Gastrocnemius medialis (tissue), 4 donors: ENCODE results near the gene FGD4.

Source experiments
- CTCF ChIP-seq, 5 experiments: fragments of 450-650 bp in 3 of 5; fragments of 200-600 bp in 2 of 5; sonication (generic) in 2 of 5; IDR thresholded peaks in 4 of 5; conservative IDR thresholded peaks in 1 of 5; 1 replicate in 4 of 5; 2 replicates in 1 of 5; pipeline ENCODE4 v1.5.1; 2016 to 2019; ENCODE audit warnings: antibody characterized with exemption in 5 of 5, mild to moderate bottlenecking in 3 of 5, moderate library complexity in 3 of 5
- POLR2A ChIP-seq, 2 donors: fragments of 450-650 bp; IDR thresholded peaks; one replicate each; pipeline ENCODE4 v1.6.1; 2017; ENCODE audit warnings: antibody characterized with exemption in 2 of 2, mild to moderate bottlenecking in 2 of 2, moderate library complexity in 2 of 2

GRCh38 chr12:32413412-32413811 lies 14.1 kb downstream of the FGD4 start:
- TF ChIP-seq CTCF (IDR thresholded peaks at IDR 0.05 in 4 of 5, conservative IDR thresholded peaks at IDR 0.05 in 1 of 5), result no peak
- no peak for TF ChIP-seq POLR2A (IDR thresholded peaks at IDR 0.05)
